NCI-H526 treated with DMSO at 0.1 percent for 48 hours (cell line): ENCODE results near the gene PLA2G4B.

Source experiments
- DNase-seq: peaks from one replicate; lab custom pipeline; 2025; lab: John Stamatoyannopoulos, UW

Gene PLA2G4B

GRCh38 chr15:41806291-41807181, 32.1 kb upstream of the PLA2G4B start:
- no peak for DNase-seq

- no peak for DNase-seq
Measured at GRCh38 chr15:41809121-41809520, 29.5 kb upstream of the PLA2G4B start.

- no peak for DNase-seq
Measured at GRCh38 chr15:41809526-41810220, 29.0 kb upstream of the PLA2G4B start.

- no peak for DNase-seq
Measured at GRCh38 chr15:41810651-41811431, 27.8 kb upstream of the PLA2G4B start.

GRCh38 chr15:41811432-41812195, 27.0 kb upstream of the PLA2G4B start:
- peak; percentile 72 for DNase-seq

GRCh38 chr15:41812820-41813375, 25.7 kb upstream of the PLA2G4B start:
- no peak for DNase-seq

GRCh38 chr15:41813426-41813825, 25.2 kb upstream of the PLA2G4B start:
- DNase-seq = no peak

- no peak for DNase-seq
Measured at GRCh38 chr15:41814534-41814933, 24.1 kb upstream of the PLA2G4B start.

- DNase-seq = no peak
Measured at GRCh38 chr15:41816788-41817187, 21.9 kb upstream of the PLA2G4B start.

- DNase-seq = no peak
Measured at GRCh38 chr15:41817327-41817726, 21.3 kb upstream of the PLA2G4B start.

GRCh38 chr15:41817781-41818180, 20.9 kb upstream of the PLA2G4B start:
- DNase-seq = no peak

GRCh38 chr15:41819455-41820050, 19.1 kb upstream of the PLA2G4B start:
- no peak for DNase-seq

- DNase-seq = no peak
Measured at GRCh38 chr15:41820791-41821423, 17.7 kb upstream of the PLA2G4B start.

- DNase-seq = no peak
Measured at GRCh38 chr15:41821831-41822230, 16.8 kb upstream of the PLA2G4B start.

- DNase-seq = no peak
Measured at GRCh38 chr15:41822471-41822870, 16.2 kb upstream of the PLA2G4B start.

- DNase-seq = no peak
Measured at GRCh38 chr15:41822957-41823356, 15.7 kb upstream of the PLA2G4B start.

- DNase-seq = no peak
Measured at GRCh38 chr15:41823502-41823901, 15.1 kb upstream of the PLA2G4B start.

GRCh38 chr15:41824062-41824745, 14.4 kb upstream of the PLA2G4B start:
- no peak for DNase-seq

- DNase-seq = no peak
Measured at GRCh38 chr15:41825145-41825544, 13.5 kb upstream of the PLA2G4B start.
